ENCODE results near the gene EFNA5.

GRCh38 chr5:107372723-107373450 is 297.9 kb downstream of the EFNA5 start:
- TF ChIP-seq ZNF114 (CRISPR knock-in tag; IDR thresholded peaks at IDR 0.05) = no peak
- no peak for TF ChIP-seq CTCF (conservative IDR thresholded peaks at IDR 0.05; ENCODE audit: low read depth in 2 of 2)
- TF ChIP-seq POLR2AphosphoS5 (IDR thresholded peaks at IDR 0.05; ENCODE audit: low read depth) = no peak
- no peak for TF ChIP-seq ETS1 (IDR thresholded peaks at IDR 0.05)
- peak; percentile 44 for TF ChIP-seq REST (IDR thresholded peaks at IDR 0.05; ENCODE audit: unreplicated experiment)
- TF ChIP-seq EZH2 (IDR thresholded peaks at IDR 0.05; ENCODE audit: low read depth, unreplicated experiment) = no peak
- TF ChIP-seq EZH2phosphoT487 (IDR thresholded peaks at IDR 0.05; ENCODE audit: unreplicated experiment) = no peak
